Muscle of arm (tissue), 12 donors: ENCODE measurements around the gene TRIM65. TPM values are rescaled to one million over a fixed set of nuclear protein-coding genes. Genes with fewer than 3 reads are reported as not detected.

Source experiments
- DNase-seq: peaks from one replicate; pipeline ENCODE4 v3.0.0-alpha.2; 2013
- polyA plus RNA-seq, 12 donors: library from polyadenylated mRNA; unstranded; fragments of 120-200 nt; gene quantifications; one replicate each; pipeline ENCODE4 v1.2.1, GENCODE V29; 2013; ENCODE audit not compliant: insufficient read length in 12 of 12

The TRIM65 gene
- polyA plus RNA-seq, 12 donors: 11.9 to 19.8 (median 13.9) TPM; not detected in 1

DNA sequence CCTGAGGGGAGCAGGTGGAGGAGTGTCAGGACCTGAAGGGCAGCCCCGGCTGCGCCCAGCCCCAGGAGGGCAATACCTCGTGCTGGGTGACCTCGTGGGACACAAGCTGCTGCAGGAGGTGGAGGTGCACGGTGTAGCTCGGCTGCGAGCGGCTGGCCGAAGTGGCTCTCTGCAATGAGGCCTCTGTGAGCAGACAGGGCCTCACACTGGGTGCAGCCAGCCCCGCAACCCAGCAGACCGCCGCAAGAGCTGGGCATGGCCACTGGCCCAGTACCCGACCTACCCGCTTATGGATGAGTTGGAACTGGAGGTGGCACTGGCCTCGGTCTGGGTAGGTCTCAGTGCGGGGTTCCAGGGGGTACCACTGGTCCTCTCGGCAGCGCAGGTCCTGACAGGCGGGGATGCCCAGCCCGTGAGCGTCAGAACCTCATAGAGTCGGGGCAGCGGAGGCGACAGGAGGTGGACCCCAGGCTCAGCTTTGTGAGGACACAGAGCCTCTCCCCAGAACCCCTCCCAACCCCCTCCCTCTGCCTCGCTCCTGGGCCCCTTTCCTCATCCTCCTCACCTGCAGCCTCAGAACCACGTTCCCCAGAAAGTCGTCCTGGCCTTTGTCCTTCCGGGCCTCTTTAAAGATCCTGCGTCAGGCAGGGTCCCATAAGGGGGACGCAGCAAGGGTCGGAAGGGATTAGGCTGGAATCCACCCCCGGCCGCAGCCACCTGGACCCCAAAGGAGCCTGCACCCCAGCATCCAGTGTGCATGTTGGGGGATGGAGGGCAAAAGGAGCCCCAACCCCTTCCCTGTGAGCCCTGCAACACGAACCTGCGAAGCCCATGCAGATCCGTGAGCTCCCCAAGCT lies 56.6 kb downstream of the TRIM65 start:
- no peak for DNase-seq

Other genes starting within 250 kb of the TRIM65 start
- 10 to 100 TPM in 11 of 12 donors, not detected in 1; 12.3 to 36.8 (median 16.4) TPM for gene RECQL5, start 229.8 kb downstream of the TRIM65 start, polyA plus RNA-seq
- gene SAP30BP, start 229.6 kb downstream of the TRIM65 start, polyA plus RNA-seq: 100 to 1,000 TPM in 1 of 12 donors, 10 to 100 TPM in 10, not detected in 1; 66.0 to 125 (median 72.9) TPM
- gene ITGB4, start 175.5 kb downstream of the TRIM65 start, polyA plus RNA-seq: 10 to 100 TPM in 3 of 12 donors, 1 to 10 TPM in 8, not detected in 1; 3.3 to 55.7 (median 5.9) TPM
- gene GALK1, start 131.8 kb downstream of the TRIM65 start, polyA plus RNA-seq: 10 to 100 TPM in 11 of 12 donors, not detected in 1; 15.1 to 26.5 (median 21.0) TPM
- gene UNK, start 112.1 kb downstream of the TRIM65 start, polyA plus RNA-seq: 10 to 100 TPM in 11 of 12 donors, not detected in 1; 20.5 to 42.4 (median 26.6) TPM
- gene UNC13D, start 52.5 kb downstream of the TRIM65 start, polyA plus RNA-seq: 10 to 100 TPM in 2 of 12 donors, 1 to 10 TPM in 9, not detected in 1; 3.1 to 14.7 (median 3.9) TPM
- 100 to 1,000 TPM in 1 of 12 donors, 10 to 100 TPM in 10, not detected in 1; 43.3 to 104 (median 48.5) TPM for gene WBP2, start 41.6 kb downstream of the TRIM65 start, polyA plus RNA-seq
- gene TRIM47, start 18.4 kb downstream of the TRIM65 start, polyA plus RNA-seq: 10 to 100 TPM in 11 of 12 donors, not detected in 1; 15.8 to 46.4 (median 21.5) TPM
- 100 to 1,000 TPM in 1 of 12 donors, 10 to 100 TPM in 10, not detected in 1; 44.7 to 117 (median 54.7) TPM for gene MRPL38, start 7.9 kb upstream of the TRIM65 start, polyA plus RNA-seq
- gene FBF1, start 44.1 kb upstream of the TRIM65 start, polyA plus RNA-seq: 10 to 100 TPM in 2 of 12 donors, 1 to 10 TPM in 9, not detected in 1; 3.5 to 15.9 (median 6.5) TPM
- 10 to 100 TPM in 11 of 12 donors, not detected in 1; 16.8 to 23.3 (median 20.8) TPM for gene ACOX1, start 82.2 kb upstream of the TRIM65 start, polyA plus RNA-seq
- gene TEN1, start 82.3 kb upstream of the TRIM65 start, polyA plus RNA-seq: 10 to 100 TPM in 9 of 12 donors, 1 to 10 TPM in 2, not detected in 1; 8.5 to 21.1 (median 13.1) TPM
- 10 to 100 TPM in 2 of 12 donors, 1 to 10 TPM in 8, not detected in 2; 3.5 to 16.6 (median 6.9) TPM for gene CDK3, start 103.9 kb upstream of the TRIM65 start, polyA plus RNA-seq
- 10 to 100 TPM in 3 of 12 donors, 1 to 10 TPM in 1, under 1 TPM in 6, not detected in 2; 0.12 to 47.8 (median 0.44) TPM for gene EVPL, start 130.4 kb upstream of the TRIM65 start, polyA plus RNA-seq
- gene SRP68, start 175.6 kb upstream of the TRIM65 start, polyA plus RNA-seq: 100 to 1,000 TPM in 1 of 12 donors, 10 to 100 TPM in 10, not detected in 1; 69.3 to 244 (median 80.1) TPM
- not detected for gene GALR2, start 177.8 kb upstream of the TRIM65 start, polyA plus RNA-seq
- 1 to 10 TPM in 9 of 12 donors, under 1 TPM in 1, not detected in 2; 0.45 to 8.0 (median 5.1) TPM for gene ZACN, start 182.2 kb upstream of the TRIM65 start, polyA plus RNA-seq
- 100 to 1,000 TPM in 3 of 12 donors, 10 to 100 TPM in 9; 56.3 to 120 (median 90.6) TPM for gene EXOC7, start 206.8 kb upstream of the TRIM65 start, polyA plus RNA-seq
- under 1 TPM in 5 of 12 donors, not detected in 7; 0.08 to 0.45 (median 0.12) TPM for gene FOXJ1, start 244.3 kb upstream of the TRIM65 start, polyA plus RNA-seq